ENCODE data around the gene ARHGAP6. TPM values are rescaled to one million over a fixed set of nuclear protein-coding genes. Genes with fewer than 3 reads are reported as not detected.

Gene ARHGAP6
- total and polyA plus RNA-seq, 9 of the 15 experiments (the other 6 are each of a cell fraction or from before 2014, with no cell fraction given): 12.5 to 63.6 (median 41.8) TPM

- Histone ChIP-seq H3K4me3 (no peak overlapping the region), H3K79me2 (ENCODE audit: control insufficient read depth, insufficient read depth, low read length) (peaks cover 61% of the 10 kb centered on the region), H3K4me2 (ENCODE audit: insufficient read depth, low read length) (no peak overlapping the region), H2AFZ (ENCODE audit: low read depth, low read length) (no peak overlapping the region), H3K4me1 (replicated peaks in 1 of 2; ENCODE audit: control insufficient read depth in 2 of 2, insufficient read depth in 2 of 2, low read length in 2 of 2) (peaks cover 8 to 9% of the 10 kb centered on the region in 2 experiments; a peak in 3 of 5 replicates), H3K27me3 (ENCODE audit: control insufficient read depth in 2 of 2, insufficient read depth in 2 of 2, low read length in 2 of 2) (no peaks in the 10 kb centered on the region), H3K9ac (ENCODE audit: insufficient read depth in 1 of 2, low read depth in 2 of 2, low read length in 2 of 2) (no peak overlapping the region; a peak in 1 of 4 replicates), H4K20me1 (replicated peaks; ENCODE audit: control insufficient read depth, insufficient read depth, low read length) (no peaks in the 10 kb centered on the region), H3K9me3 (replicated peaks; ENCODE audit: control insufficient read depth, insufficient read depth, low read depth, low read length) (no peaks in the 10 kb centered on the region), H3K9me1 (ENCODE audit: control insufficient read depth, insufficient read depth, low read length) (no peaks in the 10 kb centered on the region), H3K36me3 (ENCODE audit: control insufficient read depth, insufficient read depth, low read length) (no peaks in the 10 kb centered on the region; the same call in 2 of the 3 replicates), H3K27ac (ENCODE audit: extremely low read depth, low read depth, low read length) (no peak overlapping the region)
- ATAC-seq (no peak), FAIRE-seq (no peak), DNase-seq (ENCODE audit: extremely low read depth in 1 of 4, low spot score in 3 of 4) (no peak)
- CTCF ChIA-PET (ENCODE audit: low intra/inter-chr PET ratio): no interaction called here
- intact Hi-C loops (cut with micrococcal nuclease) (no loop called here), in situ Hi-C loops (cut with MboI) (no loop called here)
- POLR2A ChIA-PET: interaction anchor here (0.6 to 1.0 kb wide), 2 partner anchors 46 to 117 kb away, joined by 3 read pairs; no protein-coding TSS in a partner anchor
- no TSS peak for BruUV-seq (replicated peaks)
- 27% methylated on average over 1 of the region's 1 CpG for WGBS (ENCODE audit: insufficient coverage, low coverage, missing lambda C conversion rate)
- TF ChIP-seq GATA2 (CRISPR knock-in tag; IDR thresholded peaks at IDR 0.05): no peak
- TF ChIP-seq ZNF431 (CRISPR knock-in tag; IDR thresholded peaks at IDR 0.05): no peak
- TF ChIP-seq ZNF197 (CRISPR knock-in tag; IDR thresholded peaks at IDR 0.05; ENCODE audit: low read depth): no peak
- TF ChIP-seq FOXJ2 (tag; IDR thresholded peaks at IDR 0.05): no peak
- no peak for TF ChIP-seq PHF20 (IDR thresholded peaks at IDR 0.05; ENCODE audit: partially characterized antibody)
- no peak for TF ChIP-seq NFYB (IDR thresholded peaks at IDR 0.05; ENCODE audit: extremely low read depth, insufficient read length)
- no peak for TF ChIP-seq HNRNPLL (IDR thresholded peaks at IDR 0.05; ENCODE audit: low read depth, low read length, poor library complexity, severe bottlenecking)
- no peak for TF ChIP-seq ZNF318 (IDR thresholded peaks at IDR 0.05; ENCODE audit: borderline replicate concordance in 1 of 2, low read depth in 1 of 2)
- no peak for TF ChIP-seq ZNF696 (CRISPR knock-in tag; conservative IDR thresholded peaks at IDR 0.05)
- no peak for TF ChIP-seq HOMEZ (CRISPR knock-in tag; IDR thresholded peaks at IDR 0.05)
- no peak for TF ChIP-seq PTBP1 (IDR thresholded peaks at IDR 0.05; ENCODE audit: low read depth, low read length)
- TF ChIP-seq COPS2 (conservative IDR thresholded peaks at IDR 0.05): no peak
- TF ChIP-seq DNMT1 (IDR thresholded peaks at IDR 0.05): no peak
- no peak for TF ChIP-seq ESRRA (IDR thresholded peaks at IDR 0.05; ENCODE audit: borderline replicate concordance, low read depth)
- TF ChIP-seq ZEB2 (IDR thresholded peaks at IDR 0.05): no peak
Observed at GRCh38 chrX:11305641-11306040, 360.1 kb downstream of the ARHGAP6 start.
